T47D (cell line): ENCODE data around the gene SLC25A10.
"Not testable (repeated sequence)": the region's sequence is repeated elsewhere in the genome, so short reads cannot be mapped to it uniquely, and the experiment has no call there.

Experiments
- DNase-seq, 2 experiments: peaks; one replicate each; pipeline versions ENCODE4 v3.0.0 to v3.0.0-alpha.2; 2011 to 2012; ENCODE audit warnings: low read depth in 1 of 2, low spot score in 1 of 2
- JUND ChIP-seq: IDR thresholded peaks from 2 replicates; pipeline ENCODE4 v1.6.1; 2012; ENCODE audit warnings: low read depth
- in situ Hi-C: cut with HindIII; loops from 2 replicates; pipeline ENCODE4 v1.10.0; 2016; ENCODE audit warnings: low sequenced_read_pairs, low pct_unique_long_range_greater_than_20kb

Gene SLC25A10

GRCh38 chr17:81711814-81712467, at the start of gene SLC25A10:
Gene SLC25A10 (plus strand): TSS chr17:81712284. CDS start chr17:81712427, 143 bp downstream.
- TF ChIP-seq JUND, result no peak; the same call in 1 of the 2 replicates
- in situ Hi-C loops, result no loop called here
- DNase-seq, result peak; percentile 95 to 96

- in situ Hi-C loops, result no loop called here
- TF ChIP-seq JUND, result no peak
- DNase-seq, result no peak
These were observed 48.0 kb upstream of the SLC25A10 start for GRCh38 chr17:81664051-81664470.

- no peak for TF ChIP-seq JUND
- in situ Hi-C loops, result no loop called here
- peak; percentile 23 to 51 for DNase-seq
These were observed 46.6 kb upstream of the SLC25A10 start for GRCh38 chr17:81665205-81666091.

- TF ChIP-seq JUND, result no peak
- DNase-seq, result no peak
These were observed 46.1 kb upstream of the SLC25A10 start for GRCh38 chr17:81666092-81666341.

GRCh38 chr17:81666342-81667191, 45.5 kb upstream of the SLC25A10 start, which contains the start of the genes CCDC137 and OXLD1:
Gene CCDC137 (plus strand): TSS chr17:81666737. CDS start chr17:81666767, 30 bp downstream.
Gene OXLD1 (minus strand): TSS chr17:81666605. CDS start chr17:81666577, 28 bp downstream.
- peak; percentile 97 to 98 for DNase-seq
- TF ChIP-seq JUND, result no peak
- in situ Hi-C loops, result no loop called here

More at GRCh38 chr17:81666092-81666341, 46.1 kb upstream of the SLC25A10 start:
- in situ Hi-C loops, result no loop called here

- in situ Hi-C loops, result no loop called here
- TF ChIP-seq JUND, result no peak
- DNase-seq, result no peak
These were observed 44.3 kb upstream of the SLC25A10 start for GRCh38 chr17:81667754-81668153.

GRCh38 chr17:81672504-81672903, 39.6 kb upstream of the SLC25A10 start:
- TF ChIP-seq JUND, result no peak
- in situ Hi-C loops, result no loop called here
- DNase-seq, result no peak

GRCh38 chr17:81672954-81673353, 39.1 kb upstream of the SLC25A10 start:
- TF ChIP-seq JUND, result no peak
- DNase-seq, result no peak
- in situ Hi-C loops, result no loop called here

- no peak for DNase-seq
- in situ Hi-C loops, result no loop called here
- no peak for TF ChIP-seq JUND
These were observed 38.4 kb upstream of the SLC25A10 start for GRCh38 chr17:81673561-81674258.

- peak in 1 of 2 experiments; percentile 57 for DNase-seq
- in situ Hi-C loops, result not testable (repeated sequence)
These were observed 36.4 kb upstream of the SLC25A10 start for GRCh38 chr17:81675515-81676221.

GRCh38 chr17:81676906-81677305, 35.2 kb upstream of the SLC25A10 start:
- in situ Hi-C loops, result no loop called here
- no peak for TF ChIP-seq JUND
- DNase-seq, result no peak
